Sigmoid colon (tissue), 7 donors: ENCODE results near the gene TDRD7. TPM values are rescaled to one million over a fixed set of nuclear protein-coding genes. Genes with fewer than 3 reads are reported as not detected.

ENCODE experiments used
- DNase-seq: peaks from one replicate; pipeline ENCODE4 v3.0.0-alpha.2; 2019
- H3K27ac ChIP-seq, 4 donors: fragments of 200-600 bp; sonication (generic); one replicate each; pipeline ENCODE4 v1.5.1; 2016 to 2019; ENCODE audit warnings: mild to moderate bottlenecking in 1 of 4
- H3K27me3 ChIP-seq, 3 donors: fragments of 200-600 bp; sonication (generic); one replicate each; pipeline ENCODE4 v1.5.1; 2019; ENCODE audit warnings: mild to moderate bottlenecking in 1 of 3
- H3K36me3 ChIP-seq, 4 donors: fragments of 200-600 bp; sonication (generic); one replicate each; pipeline ENCODE4 v1.5.1; 2016 to 2019
- H3K4me1 ChIP-seq, 4 donors: fragments of 200-600 bp; sonication (generic); one replicate each; pipeline ENCODE4 v1.5.1; 2017 to 2019
- H3K4me3 ChIP-seq, 4 donors: fragments of 200-600 bp; sonication (generic); one replicate each; pipeline ENCODE4 v1.5.1; 2017 to 2019; ENCODE audit warnings: mild to moderate bottlenecking in 2 of 4, moderate library complexity in 1 of 4
- H3K9me3 ChIP-seq, 4 donors: fragments of 200-600 bp in 3 of 4; sonication (generic) in 3 of 4; one replicate each; pipeline versions ENCODE4 v1.5.1 to v1.6.1; 2013 to 2019
- EP300 ChIP-seq, 4 donors: sonication (generic); formaldehyde crosslinking; IDR thresholded peaks; one replicate each; pipeline ENCODE4 v1.6.1; 2017; ENCODE audit warnings: antibody characterized with exemption in 4 of 4
- POLR2A ChIP-seq, 2 donors: fragments of 450-650 bp; IDR thresholded peaks; one replicate each; pipeline ENCODE4 v1.6.1; 2016; ENCODE audit warnings: antibody characterized with exemption in 2 of 2, mild to moderate bottlenecking in 2 of 2, moderate library complexity in 2 of 2
- POLR2AphosphoS5 ChIP-seq, 4 donors: sonication (generic); formaldehyde crosslinking; IDR thresholded peaks; one replicate each; pipeline ENCODE4 v1.6.1; 2017; ENCODE audit warnings: antibody characterized with exemption in 4 of 4
- WGBS, 2 donors: extraction: QIAGEN DNeasy Blood & Tissue Kit; methylation state at CpG; one replicate each; pipeline ENCODE4 v1.1.7; 2013; 5-methylcytosine and 5-hydroxymethylcytosine counted together
- intact Hi-C: fragments of 100-400 bp; cut with DNase I; formaldehyde crosslinking; loops from one replicate; pipeline ENCODE4 v1.15.1; 2023
- polyA plus RNA-seq, 3 donors: library from polyadenylated mRNA; stranded (reverse); fragments of 200-250 nt; gene quantifications; one replicate each; pipeline ENCODE4 v1.2.3, GENCODE V29; 2013
- total RNA-seq, 4 donors: library from RNA; depleted of rRNA; stranded (reverse); fragments of >200 nt; gene quantifications; one replicate each; pipeline ENCODE4 v1.1.0, GENCODE V29; 2016
- TF ChIP-seq, protein P1 (sequence below), 4 experiments: fragments of 450-650 bp in 3 of 4; fragments of 200-600 bp in 1 of 4; IDR thresholded peaks; one replicate each; pipeline ENCODE4 v1.5.1; 2016 to 2019; ENCODE audit warnings: antibody characterized with exemption in 4 of 4, mild to moderate bottlenecking in 3 of 4, moderate library complexity in 2 of 4
- donor health status: healthy with polysubstance abuse.
- donor health status: Bipolar disorder and iron deficiency.
- donor health status: healthy.

TDRD7 gene
- total and polyA plus RNA-seq, 7 donors = 10.5 to 25.7 (median 17.5) TPM

DNA sequence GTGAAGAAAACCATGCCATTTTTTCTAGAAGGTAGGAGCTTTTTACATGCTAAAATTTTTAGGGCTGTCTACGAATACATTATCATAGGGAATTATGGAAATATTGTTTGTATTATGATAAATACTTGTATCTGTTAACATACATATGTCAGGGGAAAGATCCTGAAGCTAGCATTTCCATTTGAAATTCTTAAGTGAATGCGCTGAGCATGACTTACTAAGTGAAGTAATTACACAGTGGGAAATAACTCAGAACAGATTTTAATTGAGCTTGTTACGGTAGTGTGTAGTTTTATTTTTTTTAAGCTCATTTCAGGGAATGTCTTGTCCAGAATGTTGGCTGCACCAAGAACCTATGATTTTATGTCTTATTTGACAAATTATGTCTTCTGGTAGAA is 19.1 kb downstream of the TDRD7 start:
- intact Hi-C loops = no loop called here
- TF ChIP-seq POLR2A (IDR thresholded peaks at IDR 0.05) = no peak
- no peak for TF ChIP-seq POLR2AphosphoS5 (IDR thresholded peaks at IDR 0.05)
- TF ChIP-seq, protein P1, sequence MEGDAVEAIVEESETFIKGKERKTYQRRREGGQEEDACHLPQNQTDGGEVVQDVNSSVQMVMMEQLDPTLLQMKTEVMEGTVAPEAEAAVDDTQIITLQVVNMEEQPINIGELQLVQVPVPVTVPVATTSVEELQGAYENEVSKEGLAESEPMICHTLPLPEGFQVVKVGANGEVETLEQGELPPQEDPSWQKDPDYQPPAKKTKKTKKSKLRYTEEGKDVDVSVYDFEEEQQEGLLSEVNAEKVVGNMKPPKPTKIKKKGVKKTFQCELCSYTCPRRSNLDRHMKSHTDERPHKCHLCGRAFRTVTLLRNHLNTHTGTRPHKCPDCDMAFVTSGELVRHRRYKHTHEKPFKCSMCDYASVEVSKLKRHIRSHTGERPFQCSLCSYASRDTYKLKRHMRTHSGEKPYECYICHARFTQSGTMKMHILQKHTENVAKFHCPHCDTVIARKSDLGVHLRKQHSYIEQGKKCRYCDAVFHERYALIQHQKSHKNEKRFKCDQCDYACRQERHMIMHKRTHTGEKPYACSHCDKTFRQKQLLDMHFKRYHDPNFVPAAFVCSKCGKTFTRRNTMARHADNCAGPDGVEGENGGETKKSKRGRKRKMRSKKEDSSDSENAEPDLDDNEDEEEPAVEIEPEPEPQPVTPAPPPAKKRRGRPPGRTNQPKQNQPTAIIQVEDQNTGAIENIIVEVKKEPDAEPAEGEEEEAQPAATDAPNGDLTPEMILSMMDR (IDR thresholded peaks at IDR 0.05) = no peak
- no peak for TF ChIP-seq EP300 (IDR thresholded peaks at IDR 0.05)
- Histone ChIP-seq H3K27me3 (no peaks in the 10 kb centered on the region), H3K36me3 (peaks cover 0 to 69% (median 8%) of the 10 kb centered on the region in 4 donors), H3K4me1 (no peaks in the 10 kb centered on the region), H3K4me3 (no peak overlapping the region), H3K27ac (no peak overlapping the region), H3K9me3 (no peaks in the 10 kb centered on the region)
- WGBS, 2 donors = 95 to 96% methylated on average over 3 of the region's 3 CpGs
- no peak for DNase-seq

DNA sequence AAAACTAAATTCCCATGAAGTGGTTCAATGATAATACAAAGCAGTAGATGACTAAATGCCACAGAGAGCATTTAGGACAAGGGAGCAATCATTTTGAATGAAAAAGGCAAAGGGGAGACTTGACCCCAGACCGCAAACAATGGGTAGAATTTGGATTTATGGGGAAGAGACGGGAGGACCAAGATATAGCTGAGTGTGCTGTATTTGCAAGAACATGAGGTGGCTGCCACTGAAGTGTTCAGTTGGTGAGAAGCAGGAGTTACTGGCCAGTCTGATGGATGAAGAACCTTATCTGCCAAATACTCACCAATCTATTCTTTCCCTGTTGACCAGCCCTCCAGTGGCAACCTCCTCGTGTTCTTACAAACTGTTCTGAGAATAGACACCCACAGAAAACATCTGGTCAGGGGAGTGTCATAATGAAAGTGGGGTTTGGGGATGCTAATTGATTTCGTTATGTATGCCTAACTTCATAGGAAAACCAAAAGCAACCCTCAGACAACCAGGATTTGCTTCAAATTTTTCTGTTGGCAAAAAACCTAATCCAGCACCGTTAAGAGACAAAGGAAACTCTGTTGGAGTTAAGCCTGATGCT is 19.8 kb downstream of the TDRD7 start:
- intact Hi-C loops = no loop called here
- Histone ChIP-seq H3K4me3 (no peak overlapping the region), H3K36me3 (peaks cover 0 to 69% (median 8%) of the 10 kb centered on the region in 4 donors), H3K9me3 (no peaks in the 10 kb centered on the region), H3K4me1 (no peaks in the 10 kb centered on the region), H3K27me3 (no peaks in the 10 kb centered on the region), H3K27ac (no peak overlapping the region)
- WGBS, 2 donors = 84 to 86% methylated on average over 5 of the region's 5 CpGs
- no peak for DNase-seq
- TF ChIP-seq POLR2AphosphoS5 (IDR thresholded peaks at IDR 0.05) = no peak
- TF ChIP-seq, protein P1 (IDR thresholded peaks at IDR 0.05) = no peak
- TF ChIP-seq EP300 (IDR thresholded peaks at IDR 0.05) = no peak
- TF ChIP-seq POLR2A (IDR thresholded peaks at IDR 0.05) = no peak

DNA sequence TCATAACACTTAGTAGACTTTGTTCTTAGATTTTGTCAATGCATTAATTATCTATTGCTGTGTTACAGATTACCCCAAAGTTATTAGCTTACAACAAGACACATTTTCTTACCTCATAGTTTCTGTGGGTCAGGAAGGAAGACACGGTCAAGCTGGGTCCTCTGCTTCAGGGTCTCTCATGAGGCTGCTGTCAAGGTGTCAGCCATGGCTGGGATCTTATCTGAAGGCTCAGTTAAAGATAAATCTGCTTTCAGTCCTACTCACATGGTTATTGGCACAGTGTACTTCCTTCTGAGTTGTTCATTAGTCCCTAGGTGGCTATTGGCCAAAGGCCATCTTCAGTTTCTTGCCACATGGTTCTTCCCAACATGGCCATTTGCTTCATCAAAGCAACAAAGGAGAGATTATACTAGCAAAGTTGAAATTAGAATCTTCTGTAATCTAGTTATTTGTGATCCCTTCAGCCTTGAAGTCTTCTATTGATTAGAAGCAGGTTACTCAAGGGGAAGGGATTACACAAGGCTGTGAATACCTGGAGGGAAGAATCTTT is 25.2 kb downstream of the TDRD7 start:
- Histone ChIP-seq H3K4me3 (no peak overlapping the region), H3K4me1 (peaks cover 0 to 4% (median 0%) of the 10 kb centered on the region in 4 donors), H3K36me3 (peaks cover 0 to 56% (median 6%) of the 10 kb centered on the region in 4 donors), H3K9me3 (no peaks in the 10 kb centered on the region), H3K27ac (no peak overlapping the region), H3K27me3 (no peaks in the 10 kb centered on the region)
- no peak for DNase-seq
- TF ChIP-seq POLR2A (IDR thresholded peaks at IDR 0.05) (no peak), POLR2AphosphoS5 (IDR thresholded peaks at IDR 0.05) (no peak), EP300 (IDR thresholded peaks at IDR 0.05) (no peak)
- TF ChIP-seq, protein P1 (IDR thresholded peaks at IDR 0.05) = no peak
- 80 to 91% methylated on average over 1 of the region's 1 CpG for WGBS, 2 donors
- intact Hi-C loops = no loop called here

DNA sequence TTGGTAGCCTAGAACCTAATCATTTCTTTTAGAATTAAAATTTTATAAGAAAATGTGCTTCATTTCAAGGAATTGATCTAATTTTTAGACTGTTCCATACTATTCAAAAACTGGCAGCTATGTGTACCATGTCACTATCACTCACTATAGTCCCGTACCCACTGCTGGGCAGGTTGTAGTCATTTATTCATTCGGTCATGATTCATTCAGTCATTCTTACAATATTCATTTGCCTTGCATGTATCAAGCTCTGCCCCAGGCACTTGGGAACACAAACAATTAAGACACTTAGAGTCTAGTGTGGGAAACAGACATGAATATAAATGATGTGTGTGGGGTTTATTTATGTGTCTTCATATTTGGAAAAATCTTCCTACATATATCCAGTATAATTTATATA is 26.4 kb downstream of the TDRD7 start:
- TF ChIP-seq EP300 (IDR thresholded peaks at IDR 0.05) (no peak), POLR2AphosphoS5 (IDR thresholded peaks at IDR 0.05) (no peak), POLR2A (IDR thresholded peaks at IDR 0.05) (no peak)
- TF ChIP-seq, protein P1 (IDR thresholded peaks at IDR 0.05) = no peak
- no peak for DNase-seq
- intact Hi-C loops = no loop called here
- no peaks in the 10 kb centered on the region for H3K9me3 ChIP-seq
- H3K4me3 ChIP-seq = no peak overlapping the region
- WGBS, 2 donors = 98% methylated on average over 2 of the region's 2 CpGs
- peaks cover 0 to 46% (median 6%) of the 10 kb centered on the region in 4 donors for H3K36me3 ChIP-seq
- H3K27me3 ChIP-seq = no peaks in the 10 kb centered on the region
- H3K4me1 ChIP-seq = peaks cover 0 to 4% (median 0%) of the 10 kb centered on the region in 4 donors
- no peak overlapping the region for H3K27ac ChIP-seq
